Mucosa of stomach (tissue), 1 donor: ENCODE results near the gene POTEM.
"Not testable (repeated sequence)": the region's sequence is repeated elsewhere in the genome, so short reads cannot be mapped to it uniquely, and the experiment has no call there.

ENCODE experiments used
- H3K27me3 ChIP-seq: one replicate; pipeline ENCODE4 v1.7.0; 2013; ENCODE audit warnings: mild to moderate bottlenecking, low read length; ENCODE audit not compliant: control insufficient read depth, insufficient read depth
- H3K36me3 ChIP-seq: one replicate; pipeline ENCODE4 v1.7.0; 2013; ENCODE audit warnings: low read length; ENCODE audit not compliant: control insufficient read depth, insufficient read depth
- H3K4me1 ChIP-seq: one replicate; pipeline ENCODE4 v1.7.0; 2013; ENCODE audit warnings: mild to moderate bottlenecking, low read length; ENCODE audit not compliant: control insufficient read depth, insufficient read depth
- H3K4me3 ChIP-seq: one replicate; pipeline ENCODE4 v1.7.0; 2013; ENCODE audit warnings: low read length
- H3K9ac ChIP-seq: one replicate; pipeline ENCODE4 v1.7.0; 2013; ENCODE audit warnings: mild to moderate bottlenecking, low read length, moderate library complexity
- H3K9me3 ChIP-seq: one replicate; pipeline ENCODE4 v1.7.0; 2013; ENCODE audit warnings: mild to moderate bottlenecking, low read length, moderate library complexity; ENCODE audit not compliant: control insufficient read depth
- donor health status: Pancreatic carcinoma.

The POTEM gene

GRCh38 chr14:19002566-19002965 is 35.3 kb downstream of the POTEM start:
- H3K4me3 ChIP-seq, H3K4me1 ChIP-seq, H3K36me3 ChIP-seq, H3K9me3 ChIP-seq, H3K27me3 ChIP-seq, H3K9ac ChIP-seq: not testable (repeated sequence)

DNA sequence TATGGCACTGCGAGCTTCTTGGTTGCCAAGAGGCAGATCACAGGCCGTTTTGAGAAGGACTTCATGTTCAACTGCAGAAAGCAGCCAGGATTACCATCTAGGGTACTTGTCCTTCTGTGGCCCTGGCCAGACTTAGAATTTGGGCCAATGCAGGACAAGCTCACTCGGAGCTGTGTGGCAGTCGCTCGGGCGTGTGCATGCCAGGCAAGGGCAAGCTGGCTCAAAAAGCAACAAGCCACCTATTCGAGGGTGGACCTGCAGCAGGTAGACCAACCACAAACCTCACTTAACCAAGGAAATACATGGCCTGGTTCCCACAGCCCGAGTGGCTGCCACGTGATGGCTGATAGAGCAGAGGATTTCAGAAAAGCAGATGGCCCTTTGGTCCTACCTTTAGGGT is 39.3 kb downstream of the POTEM start:
- H3K9me3 ChIP-seq, H3K9ac ChIP-seq, H3K27me3 ChIP-seq, H3K36me3 ChIP-seq, H3K4me3 ChIP-seq, H3K4me1 ChIP-seq: not testable (repeated sequence)

DNA sequence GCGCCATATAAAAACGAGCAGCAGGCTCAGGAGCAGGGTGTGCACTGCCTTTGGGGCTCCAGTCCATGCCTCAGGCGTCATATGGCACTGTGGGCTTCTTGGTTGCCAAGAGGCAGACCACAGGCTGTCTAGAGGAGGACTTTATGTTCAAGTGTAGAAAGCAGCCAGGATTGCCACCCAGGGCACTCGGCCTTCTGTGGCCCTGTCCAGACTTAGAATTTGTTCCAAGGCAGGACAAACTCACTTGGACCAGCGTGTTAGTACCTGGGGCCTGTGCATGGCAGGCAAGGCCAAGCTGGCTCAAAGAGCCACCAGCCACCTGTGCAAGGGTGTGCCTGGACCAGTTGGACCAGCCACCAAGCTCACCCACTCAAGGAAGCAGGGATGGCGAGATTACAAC is 40.4 kb downstream of the POTEM start:
- not testable (repeated sequence) for H3K4me1 ChIP-seq, H3K9me3 ChIP-seq, H3K4me3 ChIP-seq, H3K9ac ChIP-seq, H3K36me3 ChIP-seq, H3K27me3 ChIP-seq

DNA sequence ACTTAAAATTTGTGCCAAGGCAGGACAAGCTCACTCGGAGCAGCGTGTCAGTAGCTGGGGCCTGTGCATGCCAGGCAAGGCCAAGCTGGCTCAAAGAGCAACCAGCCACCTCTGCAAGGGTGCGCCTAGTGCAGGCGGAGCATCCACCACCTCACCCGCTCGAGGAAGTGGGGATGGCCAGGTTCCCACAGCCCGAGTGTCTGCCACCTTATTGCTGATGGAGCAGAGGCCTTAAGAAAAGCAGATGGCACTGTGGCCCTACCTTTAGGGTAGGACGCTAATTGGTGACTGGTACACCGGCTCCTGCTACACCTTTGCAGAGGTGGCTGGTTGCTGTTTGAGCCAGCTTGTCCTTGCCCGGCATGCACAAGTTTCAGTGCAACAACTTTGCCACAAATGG is 43.8 kb downstream of the POTEM start:
- not testable (repeated sequence) for H3K27me3 ChIP-seq, H3K4me1 ChIP-seq, H3K9me3 ChIP-seq, H3K4me3 ChIP-seq, H3K9ac ChIP-seq, H3K36me3 ChIP-seq

GRCh38 chr14:19011703-19012102 is 44.5 kb downstream of the POTEM start:
- H3K36me3 ChIP-seq, H3K9ac ChIP-seq, H3K4me3 ChIP-seq, H3K9me3 ChIP-seq, H3K27me3 ChIP-seq, H3K4me1 ChIP-seq: not testable (repeated sequence)

- not testable (repeated sequence) for H3K4me3 ChIP-seq, H3K9me3 ChIP-seq, H3K27me3 ChIP-seq, H3K9ac ChIP-seq, H3K4me1 ChIP-seq, H3K36me3 ChIP-seq
Measured at GRCh38 chr14:19015185-19015584, 48.0 kb downstream of the POTEM start.

DNA sequence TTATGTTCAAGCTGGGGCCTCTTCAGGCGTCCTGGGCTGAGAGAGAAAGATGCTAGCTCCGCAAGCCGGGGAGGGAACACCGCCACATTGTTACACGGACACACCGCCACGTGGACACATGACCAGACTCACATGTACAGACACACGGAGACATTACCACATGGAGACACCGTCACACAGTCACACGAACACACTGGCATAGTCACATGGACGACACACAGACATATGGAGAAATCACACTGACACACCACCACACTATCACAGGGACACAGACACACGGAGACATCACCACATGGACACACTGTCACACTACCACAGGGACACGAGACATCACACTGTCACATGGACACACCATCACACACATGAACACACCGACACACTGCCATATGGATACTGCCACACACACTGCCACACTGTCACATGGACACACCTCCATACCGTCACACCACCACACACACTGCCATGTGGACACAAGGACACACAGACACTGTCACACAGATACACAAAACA is 57.9 kb downstream of the POTEM start:
- H3K9ac ChIP-seq, H3K36me3 ChIP-seq, H3K4me1 ChIP-seq, H3K4me3 ChIP-seq, H3K27me3 ChIP-seq, H3K9me3 ChIP-seq: not testable (repeated sequence)

DNA sequence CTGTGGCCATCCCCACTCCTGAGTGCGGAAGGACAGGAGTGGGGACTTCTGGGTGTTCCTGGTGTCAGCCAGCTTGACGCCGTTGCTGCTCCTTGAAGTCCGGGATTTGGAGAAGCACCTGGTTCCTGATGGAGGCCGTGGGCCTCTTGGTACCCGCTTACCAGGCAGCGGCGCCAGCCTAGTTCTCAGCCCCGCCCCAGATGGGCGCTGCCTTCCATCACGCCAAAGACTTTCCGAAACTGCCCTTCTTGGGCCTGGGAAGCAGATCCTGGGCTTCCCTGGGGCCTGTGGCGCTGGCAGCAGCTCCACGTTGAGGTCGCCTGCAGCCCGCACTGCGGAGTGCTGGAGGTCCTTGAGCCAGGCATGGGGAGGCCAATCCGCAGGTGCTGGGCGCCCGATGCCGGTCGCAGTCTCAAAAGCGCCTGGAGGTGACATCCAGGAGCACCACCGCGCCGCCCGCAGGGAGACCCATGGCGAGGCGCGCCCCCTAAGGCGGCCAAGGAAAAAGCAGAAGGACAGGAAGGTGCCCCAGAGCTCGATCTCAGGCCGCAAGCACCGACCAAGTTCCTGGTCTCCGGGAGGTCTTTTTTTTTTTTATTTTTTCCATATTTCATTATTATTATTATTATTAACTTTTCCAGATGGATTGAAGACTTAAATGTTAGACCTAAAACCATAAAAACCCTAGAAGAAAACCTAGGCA is 59.6 kb downstream of the POTEM start:
- H3K4me3 ChIP-seq, H3K4me1 ChIP-seq, H3K27me3 ChIP-seq, H3K9ac ChIP-seq, H3K36me3 ChIP-seq, H3K9me3 ChIP-seq: not testable (repeated sequence)

- not testable (repeated sequence) for H3K4me3 ChIP-seq, H3K4me1 ChIP-seq, H3K36me3 ChIP-seq, H3K27me3 ChIP-seq, H3K9ac ChIP-seq, H3K9me3 ChIP-seq
Measured at GRCh38 chr14:19027895-19028294, 60.7 kb downstream of the POTEM start.

GRCh38 chr14:19036811-19037382 is 69.7 kb downstream of the POTEM start:
- H3K36me3 ChIP-seq, H3K9ac ChIP-seq, H3K9me3 ChIP-seq, H3K4me1 ChIP-seq, H3K27me3 ChIP-seq, H3K4me3 ChIP-seq: not testable (repeated sequence)

DNA sequence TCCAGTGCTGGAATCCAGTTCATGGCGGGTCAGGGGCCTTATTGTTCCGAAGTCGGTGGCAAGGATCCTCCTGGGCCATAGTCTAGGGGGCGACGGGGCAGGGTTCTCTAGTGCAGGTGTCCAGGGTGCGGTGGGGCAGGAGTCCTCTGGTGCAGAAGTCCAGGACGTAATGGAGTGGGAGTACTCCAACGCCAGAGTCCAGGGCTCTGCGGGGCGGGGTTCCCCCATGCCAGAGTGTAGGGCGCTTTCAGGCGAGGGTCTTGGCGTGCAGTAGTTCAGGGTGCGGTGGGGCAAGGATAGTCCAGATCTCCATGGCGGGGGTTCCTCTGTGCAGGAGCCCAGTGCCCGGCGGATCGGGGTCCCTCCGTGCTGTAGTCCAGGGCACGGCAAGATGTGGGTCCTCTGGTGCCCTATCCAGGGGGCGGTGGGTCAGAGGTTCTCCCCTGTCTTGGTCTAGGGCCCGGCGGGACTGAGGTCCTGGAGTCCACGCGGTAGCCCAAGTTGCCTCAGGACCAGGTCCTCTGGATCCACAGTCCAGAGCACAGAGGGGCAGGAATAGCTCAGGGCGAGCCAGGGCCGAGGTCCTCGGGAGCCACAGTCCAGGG is 70.9 kb downstream of the POTEM start:
- not testable (repeated sequence) for H3K9me3 ChIP-seq, H3K9ac ChIP-seq, H3K36me3 ChIP-seq, H3K4me1 ChIP-seq, H3K27me3 ChIP-seq, H3K4me3 ChIP-seq

GRCh38 chr14:19038785-19039184 is 71.6 kb downstream of the POTEM start:
- H3K36me3 ChIP-seq, H3K4me3 ChIP-seq, H3K9ac ChIP-seq, H3K4me1 ChIP-seq, H3K27me3 ChIP-seq, H3K9me3 ChIP-seq: not testable (repeated sequence)

DNA sequence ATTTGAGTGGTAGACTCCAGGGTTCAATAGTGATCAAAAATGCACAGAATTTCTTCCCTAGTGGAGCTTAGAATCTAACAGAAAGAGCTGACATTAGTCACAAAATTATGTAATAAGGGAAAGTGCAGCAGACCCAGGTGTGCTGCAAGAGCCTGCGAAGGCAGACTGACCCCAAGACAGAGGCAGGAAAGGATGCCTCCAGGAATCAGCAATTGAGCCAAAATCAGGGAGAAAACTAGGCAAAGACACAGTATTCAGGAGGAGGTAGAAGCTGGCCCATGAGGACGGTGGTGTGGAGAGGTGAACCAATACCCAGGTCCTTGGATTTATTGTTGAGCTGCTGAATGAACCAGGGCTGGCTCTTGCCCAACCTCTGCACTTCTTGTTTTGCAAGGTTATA is 76.2 kb downstream of the POTEM start:
- not testable (repeated sequence) for H3K9ac ChIP-seq, H3K36me3 ChIP-seq, H3K4me3 ChIP-seq, H3K9me3 ChIP-seq, H3K4me1 ChIP-seq, H3K27me3 ChIP-seq
